Gastroesophageal sphincter (tissue), 3 donors: ENCODE results near the gene PORCN.

Experiments used
- POLR2A ChIP-seq, 2 donors: fragments of 450-650 bp; IDR thresholded peaks; one replicate each; pipeline ENCODE4 v1.6.1; 2017; ENCODE audit warnings: antibody characterized with exemption in 2 of 2, mild to moderate bottlenecking in 2 of 2, moderate library complexity in 1 of 2
- POLR2AphosphoS5 ChIP-seq: sonication (generic); formaldehyde crosslinking; IDR thresholded peaks from one replicate; pipeline ENCODE4 v1.6.1; 2017; ENCODE audit warnings: antibody characterized with exemption
- TF ChIP-seq, protein P1 (sequence below), 4 experiments: fragments of 200-600 bp in 2 of 4; fragments of 450-650 bp in 2 of 4; sonication (generic) in 1 of 4; IDR thresholded peaks; one replicate each; pipeline ENCODE4 v1.5.1; 2017 to 2019; ENCODE audit warnings: antibody characterized with exemption in 4 of 4, mild to moderate bottlenecking in 2 of 4, moderate library complexity in 2 of 4

DNA sequence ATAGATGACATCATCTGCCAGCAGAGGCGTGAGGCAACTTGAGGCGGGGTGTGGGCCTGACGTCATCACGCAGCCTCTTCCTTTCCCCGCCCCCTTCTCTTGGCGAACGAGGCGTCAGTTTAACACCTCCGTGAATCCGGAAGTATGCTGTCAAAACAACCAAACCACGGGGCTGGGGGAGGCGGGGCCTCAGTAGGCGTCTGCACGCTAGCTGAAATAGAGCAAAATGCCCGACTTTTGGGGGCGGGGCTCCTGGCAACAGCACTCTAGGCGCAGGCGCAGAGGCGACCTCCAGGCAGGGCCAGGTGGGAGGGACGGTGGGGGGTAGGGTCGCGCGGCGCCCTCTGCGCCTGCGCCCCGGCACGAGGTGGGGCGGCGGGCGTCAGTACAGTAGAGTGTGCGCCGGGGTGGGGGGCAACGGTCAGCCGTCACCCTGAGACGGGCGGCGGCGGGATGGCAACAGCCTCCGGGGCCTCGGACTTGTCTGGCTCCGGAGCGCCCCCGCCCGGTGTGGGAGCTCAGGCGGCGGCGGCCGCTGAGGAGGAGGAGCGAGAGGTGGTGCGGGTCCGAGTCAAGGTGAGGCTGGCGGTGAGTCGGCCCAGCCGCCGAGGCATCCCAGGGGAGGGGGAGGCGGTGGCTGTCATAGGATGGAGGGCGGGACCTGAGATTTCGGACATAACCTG, 30.7 kb downstream of the PORCN start, which contains the start of gene TBC1D25:
- peak; percentile 25 for TF ChIP-seq POLR2AphosphoS5
- TF ChIP-seq, protein P1, sequence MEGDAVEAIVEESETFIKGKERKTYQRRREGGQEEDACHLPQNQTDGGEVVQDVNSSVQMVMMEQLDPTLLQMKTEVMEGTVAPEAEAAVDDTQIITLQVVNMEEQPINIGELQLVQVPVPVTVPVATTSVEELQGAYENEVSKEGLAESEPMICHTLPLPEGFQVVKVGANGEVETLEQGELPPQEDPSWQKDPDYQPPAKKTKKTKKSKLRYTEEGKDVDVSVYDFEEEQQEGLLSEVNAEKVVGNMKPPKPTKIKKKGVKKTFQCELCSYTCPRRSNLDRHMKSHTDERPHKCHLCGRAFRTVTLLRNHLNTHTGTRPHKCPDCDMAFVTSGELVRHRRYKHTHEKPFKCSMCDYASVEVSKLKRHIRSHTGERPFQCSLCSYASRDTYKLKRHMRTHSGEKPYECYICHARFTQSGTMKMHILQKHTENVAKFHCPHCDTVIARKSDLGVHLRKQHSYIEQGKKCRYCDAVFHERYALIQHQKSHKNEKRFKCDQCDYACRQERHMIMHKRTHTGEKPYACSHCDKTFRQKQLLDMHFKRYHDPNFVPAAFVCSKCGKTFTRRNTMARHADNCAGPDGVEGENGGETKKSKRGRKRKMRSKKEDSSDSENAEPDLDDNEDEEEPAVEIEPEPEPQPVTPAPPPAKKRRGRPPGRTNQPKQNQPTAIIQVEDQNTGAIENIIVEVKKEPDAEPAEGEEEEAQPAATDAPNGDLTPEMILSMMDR (IDR thresholded peaks at IDR 0.05), result peak in 3 of 4 experiments; percentile 32 to 67 (median 50)
- TF ChIP-seq POLR2A (IDR thresholded peaks at IDR 0.05), result peak; percentile 26 to 33
